ENCODE measurements around the gene PRKG1.
"Not testable (repeated sequence)": the region's sequence is repeated elsewhere in the genome, so short reads cannot be mapped to it uniquely, and the experiment has no call there.

Gene PRKG1

DNA sequence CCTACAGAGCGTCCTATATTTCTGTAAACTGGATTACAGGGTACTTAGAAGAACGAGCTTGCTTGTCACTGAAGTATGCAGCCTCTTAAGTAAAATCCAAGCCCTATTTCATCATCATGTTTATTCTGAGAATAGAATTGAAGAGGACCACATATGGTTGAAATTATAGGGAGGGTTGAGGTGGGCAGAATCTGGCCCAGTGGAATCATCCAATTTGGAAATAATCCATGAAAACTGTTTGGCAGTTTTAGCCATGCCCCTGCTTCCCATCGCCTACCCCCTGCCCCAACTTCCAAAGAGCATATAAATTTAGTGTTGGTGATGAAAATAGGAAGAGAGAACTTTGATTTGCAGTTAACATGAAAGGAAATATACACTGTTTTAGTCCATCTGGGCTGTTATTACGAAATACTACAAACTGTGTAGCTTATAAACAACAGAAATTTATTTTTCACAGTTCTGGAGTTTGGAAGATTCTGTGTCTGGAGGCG lies 150.4 kb downstream of the PRKG1 start:
- no peak for DNase-seq

DNA sequence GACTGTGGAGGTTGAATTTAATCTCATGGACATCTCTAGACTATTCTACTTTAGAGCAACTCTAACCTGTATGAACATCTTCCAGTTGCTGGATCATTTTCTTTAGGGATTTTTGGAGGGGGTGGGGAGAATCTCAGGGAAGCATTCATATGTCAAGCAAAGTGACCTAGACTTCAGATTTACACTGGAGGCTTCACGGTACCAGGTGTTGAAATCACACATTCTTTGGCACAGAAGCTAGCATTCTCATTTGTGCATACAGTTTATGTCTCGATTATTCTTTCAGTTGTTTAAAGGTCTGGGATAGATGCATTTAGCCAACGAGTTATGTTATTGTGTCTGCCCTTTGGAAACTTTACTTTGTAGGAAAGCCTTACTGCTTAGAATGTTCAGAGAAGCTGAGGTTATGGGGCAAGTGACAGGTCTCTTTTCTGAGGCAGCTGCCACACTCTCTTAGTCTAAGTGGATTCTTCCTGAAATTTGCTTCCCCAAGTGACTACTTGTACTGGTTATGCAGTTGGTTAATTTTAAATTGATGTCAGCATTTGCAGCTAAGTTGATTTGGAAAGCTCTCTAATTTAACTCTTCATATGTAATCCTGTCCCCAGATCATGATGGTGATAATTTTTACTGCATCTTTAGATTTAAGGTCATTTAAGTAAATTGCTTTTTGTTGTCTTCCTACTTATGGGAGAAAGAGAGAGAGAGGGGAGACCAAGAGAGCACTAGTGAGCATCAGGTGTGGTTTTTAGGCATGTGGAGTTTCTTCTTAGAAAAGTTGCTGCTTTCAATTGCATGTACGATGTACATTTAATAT lies 153.8 kb downstream of the PRKG1 start:
- no peak for DNase-seq

DNA sequence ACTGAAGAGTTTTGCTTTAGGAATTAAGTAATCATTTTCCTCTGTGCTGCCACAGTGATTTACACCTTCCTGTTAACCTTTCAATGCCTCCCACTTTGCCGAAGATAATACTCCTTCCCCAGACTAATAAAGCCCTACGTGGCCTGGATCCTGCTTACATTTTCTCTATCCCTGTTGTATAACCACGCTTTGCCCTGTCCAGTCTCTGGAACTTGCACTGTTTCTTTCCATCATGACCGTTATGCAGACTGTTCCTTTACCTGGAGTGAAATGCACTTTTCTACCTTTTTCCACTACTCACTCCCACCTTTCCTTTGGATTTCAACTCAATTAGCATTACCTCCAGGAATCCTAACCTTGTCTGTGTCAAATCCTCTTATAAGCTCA lies 154.4 kb downstream of the PRKG1 start:
- no peak for DNase-seq

DNA sequence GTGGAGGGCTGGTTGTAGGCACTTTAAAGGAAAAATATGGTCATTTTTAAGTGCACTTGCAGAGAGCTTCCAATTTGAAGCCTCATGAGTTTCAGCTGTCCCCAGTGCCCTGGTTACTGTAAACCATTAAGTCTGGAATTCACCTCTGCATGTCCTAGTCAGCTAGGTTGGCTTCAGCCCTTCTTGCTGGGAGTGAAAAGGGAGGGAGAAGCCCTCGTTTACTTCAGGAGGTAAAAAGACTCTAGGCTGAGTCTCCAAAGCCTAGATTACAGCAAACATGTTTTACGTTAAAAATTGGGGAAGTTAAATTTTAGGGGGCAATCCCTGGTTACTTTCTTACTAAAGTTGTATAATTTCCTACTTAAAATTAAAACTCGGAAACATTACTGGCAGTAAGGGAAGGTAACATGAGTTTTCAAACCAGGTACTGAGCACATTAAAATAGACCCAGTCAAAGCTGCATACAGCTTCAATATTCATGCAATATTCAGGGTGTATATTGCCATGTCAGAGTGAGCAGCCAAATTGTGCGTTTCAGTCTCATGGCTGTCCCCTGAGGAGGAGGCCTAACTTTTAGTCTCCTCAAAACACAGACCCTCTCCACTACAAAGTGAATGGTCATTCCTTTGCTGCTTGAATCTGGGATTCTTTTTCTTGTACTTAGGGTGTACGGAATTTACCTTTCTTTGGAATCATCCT lies 156.7 kb downstream of the PRKG1 start:
- no peak for DNase-seq

DNA sequence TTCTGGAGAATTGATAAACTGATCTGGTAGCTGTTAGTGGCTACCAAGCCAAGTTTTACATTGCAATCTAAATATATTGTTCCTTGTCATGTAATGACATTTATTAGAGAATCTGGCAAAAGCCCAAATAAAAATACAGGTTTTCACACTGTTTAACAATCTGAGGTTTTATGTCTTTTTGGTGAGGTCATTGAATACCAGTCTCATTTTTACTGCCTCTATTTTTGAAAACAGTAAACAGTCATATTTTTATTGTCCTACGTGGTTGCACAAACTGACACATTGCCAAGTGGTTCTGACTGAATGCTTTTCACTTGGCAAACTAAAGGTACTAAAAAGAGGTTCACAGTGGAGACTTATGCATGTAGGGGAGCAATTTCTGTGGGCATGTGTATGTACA lies 157.5 kb downstream of the PRKG1 start:
- DNase-seq, result peak in 1 of 56 donors; percentile 2

DNA sequence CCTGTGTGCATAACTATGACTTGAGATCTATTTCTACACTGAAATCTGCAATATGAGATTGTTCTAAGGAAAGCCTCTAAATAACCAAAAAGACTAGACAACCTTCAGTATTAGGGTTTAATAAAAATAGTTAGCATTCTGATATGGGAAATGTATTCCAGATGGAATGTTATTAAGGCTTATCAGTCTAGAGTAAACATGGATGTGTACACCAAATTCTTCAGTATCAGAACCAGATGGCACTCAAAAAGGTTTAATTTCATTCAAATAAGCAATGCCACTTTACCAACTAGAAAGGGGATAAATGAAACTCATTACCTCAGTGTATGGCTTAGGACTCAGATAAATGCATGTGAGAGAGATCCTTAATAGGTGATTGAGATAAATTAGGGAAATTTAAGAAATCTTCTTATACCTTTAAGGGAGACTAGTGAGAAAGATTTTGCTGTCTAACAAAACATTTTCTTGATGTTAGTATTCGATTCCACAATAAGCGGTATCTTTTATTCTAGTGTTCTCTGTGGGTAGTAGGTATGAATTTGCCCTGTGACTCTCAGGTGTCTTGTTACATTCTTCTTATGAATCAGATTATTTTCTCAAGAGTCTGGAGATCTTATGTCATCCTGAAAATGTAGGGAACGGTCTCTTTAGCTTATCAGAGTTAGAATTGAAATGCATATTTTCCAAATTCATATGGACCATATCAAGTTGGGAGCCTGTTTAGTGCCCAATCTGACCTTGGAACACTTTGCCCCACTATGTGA lies 159.2 kb downstream of the PRKG1 start:
- DNase-seq, result no peak

DNA sequence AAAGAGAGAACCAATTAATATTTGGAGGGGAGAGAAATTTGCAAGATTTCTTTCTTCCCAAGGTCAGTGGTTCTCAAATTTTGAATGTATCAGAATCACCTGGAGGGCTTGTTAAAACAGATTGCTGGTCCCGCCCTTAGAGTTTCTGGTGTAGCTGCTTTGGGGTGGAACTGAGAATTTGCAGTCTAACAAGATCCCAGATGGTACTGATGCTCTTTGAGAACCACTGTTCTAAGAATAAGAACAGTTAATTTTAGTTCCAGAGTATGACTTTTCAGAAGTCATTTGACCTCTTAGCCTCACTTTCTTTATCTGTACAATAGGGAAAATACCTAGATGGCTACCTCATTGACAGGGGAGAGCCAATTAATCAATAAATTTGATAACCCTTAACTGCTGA lies 161.6 kb downstream of the PRKG1 start:
- no peak for DNase-seq

DNA sequence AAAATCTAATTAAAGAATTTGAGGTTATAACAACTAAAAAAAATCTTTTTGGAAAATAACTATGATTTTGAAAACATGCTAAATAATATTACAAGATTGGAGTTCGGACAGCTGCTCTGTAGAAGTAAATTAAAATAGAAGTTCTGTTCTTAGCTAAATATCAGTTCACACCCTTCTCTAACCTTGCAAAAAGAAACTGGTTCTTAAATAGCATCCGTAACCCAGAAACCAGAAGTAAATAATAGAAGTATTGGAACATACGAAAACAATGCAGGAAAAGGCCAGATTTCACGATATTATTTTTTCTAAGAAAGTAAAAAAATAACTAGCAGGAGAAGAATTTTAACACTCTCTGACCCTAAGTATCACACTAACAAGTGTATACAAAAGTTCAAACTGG lies 164.7 kb downstream of the PRKG1 start:
- no peak for DNase-seq

DNA sequence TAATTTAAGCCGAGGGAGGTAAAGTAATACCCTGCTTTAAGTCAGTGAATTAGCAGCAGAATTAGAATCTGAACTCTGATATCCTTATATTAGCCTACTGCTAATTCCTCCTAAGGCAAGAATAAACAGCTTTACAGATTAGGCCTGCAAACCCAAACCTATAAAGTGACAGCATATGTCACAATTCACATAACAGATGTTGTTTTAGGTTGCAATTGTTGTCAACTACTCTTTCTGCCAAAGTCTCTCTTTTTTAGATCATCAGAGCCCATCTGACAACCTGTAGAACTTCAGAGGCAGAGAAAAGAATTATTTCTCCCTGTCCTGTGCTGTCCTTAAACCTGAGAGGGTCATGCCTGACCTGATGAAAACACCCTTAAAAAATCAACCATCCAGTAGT lies 167.2 kb downstream of the PRKG1 start:
- no peak for DNase-seq

DNA sequence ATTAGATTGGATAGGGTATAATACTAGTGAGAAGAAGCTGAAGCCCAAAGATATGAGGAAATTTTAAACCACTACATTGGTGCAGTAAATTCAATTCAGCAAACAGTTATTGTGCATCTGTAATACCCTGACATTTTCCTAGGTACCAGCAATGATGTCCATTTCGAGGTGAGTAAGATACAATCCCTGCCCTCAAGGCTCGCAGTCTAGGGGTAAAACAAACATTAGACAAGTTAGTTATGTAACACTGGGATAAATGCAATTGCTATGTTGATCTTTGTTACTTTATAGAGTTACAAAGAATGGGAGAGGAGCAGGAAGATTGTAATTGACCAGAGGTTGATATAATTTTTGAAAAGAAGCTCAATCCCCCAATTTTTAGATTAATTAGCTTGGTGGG lies 168.1 kb downstream of the PRKG1 start:
- DNase-seq, result no peak

DNA sequence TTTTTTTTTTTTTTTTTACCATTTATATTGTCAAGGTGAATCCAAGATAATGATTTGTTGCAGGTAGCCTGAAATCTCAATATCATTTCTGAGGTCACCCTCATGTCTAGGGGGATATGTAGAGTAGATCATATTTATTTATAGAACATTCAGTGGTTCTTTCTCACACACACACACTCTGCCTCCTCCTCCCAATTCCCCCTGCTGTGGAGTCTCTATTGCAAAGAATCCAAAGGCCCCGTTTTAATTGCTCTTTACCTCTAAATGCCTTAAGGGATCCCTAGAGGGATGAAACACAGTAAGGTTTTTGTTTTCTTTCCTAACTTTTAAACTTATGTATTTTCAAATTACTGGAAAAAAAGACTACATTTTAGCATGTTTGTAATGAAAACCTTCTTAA lies 170.0 kb downstream of the PRKG1 start:
- DNase-seq, result no peak

DNA sequence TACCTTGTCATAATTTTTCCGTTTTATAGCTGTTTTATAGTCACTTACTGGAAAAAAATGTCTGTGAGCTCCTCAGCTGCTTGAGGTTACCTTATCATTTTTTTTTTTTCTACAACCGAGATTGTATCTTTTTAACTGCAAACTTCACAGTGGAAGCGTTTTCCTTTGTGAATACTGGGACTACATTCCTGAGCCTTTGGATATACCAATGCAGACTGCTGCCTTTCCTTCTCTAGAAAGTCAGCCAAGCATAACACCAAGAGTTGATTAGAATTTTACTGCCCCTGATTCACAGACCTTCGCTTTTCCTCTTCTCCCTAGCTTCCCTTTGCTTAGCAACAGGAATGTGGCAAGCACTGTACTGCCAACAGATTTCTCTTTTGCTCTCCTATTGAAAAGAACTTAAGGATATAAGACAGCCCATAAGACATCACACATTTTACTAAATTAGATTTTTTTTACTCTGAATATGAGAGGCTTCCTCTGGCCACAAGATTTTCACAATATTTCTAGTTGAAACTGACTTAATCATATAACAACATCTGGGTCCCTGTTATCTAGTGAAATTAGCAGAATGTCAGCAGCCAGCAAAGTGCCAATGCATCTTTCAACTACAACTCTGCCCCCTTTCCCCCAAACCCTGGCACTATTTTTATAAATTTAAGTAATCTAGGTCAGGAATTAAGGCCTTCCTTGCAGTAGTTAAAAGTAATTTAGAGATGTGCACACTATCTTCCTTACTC lies 170.6 kb downstream of the PRKG1 start:
- no peak for DNase-seq

DNA sequence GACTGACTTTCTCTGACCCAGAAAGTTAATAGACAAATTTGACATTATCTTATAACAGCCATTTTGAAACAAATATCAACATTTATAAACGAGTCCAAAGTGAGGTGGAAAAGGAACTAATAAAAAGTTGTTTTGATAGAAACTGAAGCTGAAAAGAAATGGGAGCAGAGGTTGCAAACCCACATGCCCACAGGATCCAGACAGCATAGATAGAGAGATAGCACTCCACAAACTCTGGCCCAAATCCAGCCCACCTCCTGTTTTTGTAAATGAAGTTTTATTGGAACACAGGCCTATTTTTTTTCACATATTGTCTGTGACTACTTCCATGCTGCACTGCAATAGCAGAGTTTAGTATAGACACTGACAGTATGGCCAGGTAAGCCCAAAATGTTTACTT lies 171.9 kb downstream of the PRKG1 start:
- DNase-seq, result no peak

DNA sequence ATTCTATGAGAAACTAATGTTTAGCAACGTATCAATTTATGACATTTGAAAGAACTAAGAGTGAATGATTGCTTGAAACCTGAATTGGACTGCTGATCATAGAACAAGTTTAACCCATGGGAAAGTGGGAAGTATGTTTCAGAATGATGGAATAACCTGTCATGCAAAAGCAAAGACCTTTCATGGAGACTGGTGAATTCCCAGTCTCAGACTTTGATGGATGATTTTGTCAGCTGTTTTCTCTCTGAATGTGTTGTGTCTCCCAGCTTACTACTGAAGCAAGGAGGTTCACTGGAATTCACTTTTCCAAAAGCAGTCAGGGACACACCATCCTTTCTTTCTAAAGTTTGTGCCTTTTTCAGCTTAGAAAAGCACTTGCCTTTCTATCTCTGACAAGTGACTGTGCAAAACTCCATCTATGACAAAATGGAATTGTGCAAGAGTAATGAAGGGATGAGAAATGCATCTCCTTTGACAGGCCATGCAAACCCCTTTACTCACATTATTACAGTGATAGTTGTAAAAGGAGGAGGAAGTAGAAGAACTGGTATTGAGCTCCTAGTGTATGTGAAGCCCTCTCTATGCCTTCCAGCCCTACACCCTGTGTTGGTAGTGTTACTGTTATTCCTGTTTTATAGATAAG lies 176.1 kb downstream of the PRKG1 start:
- DNase-seq, result no peak

DNA sequence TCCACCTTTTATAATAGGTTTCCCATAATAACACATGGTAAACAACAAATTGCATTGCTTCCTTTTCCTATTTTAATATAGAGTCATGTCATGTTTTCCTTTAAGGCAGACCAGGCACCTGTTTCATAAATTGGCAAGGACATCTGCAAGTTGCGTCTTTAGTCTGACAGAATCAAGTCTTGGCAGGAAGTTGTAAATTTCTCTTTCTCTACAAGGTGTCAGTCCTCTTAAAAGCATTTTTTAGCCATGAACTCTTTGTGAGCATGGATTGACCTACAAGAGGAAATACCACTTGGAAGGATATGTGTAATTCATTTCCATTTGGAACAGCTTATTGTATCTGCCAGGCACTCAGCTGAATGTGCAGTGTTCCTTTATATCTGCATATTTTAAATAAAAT lies 176.8 kb downstream of the PRKG1 start:
- DNase-seq, result no peak

DNA sequence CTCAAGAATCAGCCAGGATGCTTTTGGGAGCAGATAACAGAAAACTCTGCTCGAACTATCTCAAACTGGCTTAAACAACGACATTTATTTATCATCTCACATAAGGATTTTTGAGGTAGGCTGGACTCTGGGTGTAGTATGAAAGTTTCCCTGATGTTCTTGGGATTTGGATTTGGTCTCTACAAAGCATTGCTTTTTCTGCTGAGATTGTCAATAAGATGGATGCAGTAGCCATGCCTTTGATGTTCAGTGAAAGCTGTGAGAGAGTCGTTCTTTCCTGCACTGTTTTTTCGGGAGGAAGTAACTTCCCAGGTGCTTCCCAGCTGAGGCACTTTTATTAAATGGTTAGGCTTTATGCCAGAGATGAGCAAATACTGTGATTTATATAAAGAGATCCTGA lies 181.1 kb downstream of the PRKG1 start:
- no peak for DNase-seq

DNA sequence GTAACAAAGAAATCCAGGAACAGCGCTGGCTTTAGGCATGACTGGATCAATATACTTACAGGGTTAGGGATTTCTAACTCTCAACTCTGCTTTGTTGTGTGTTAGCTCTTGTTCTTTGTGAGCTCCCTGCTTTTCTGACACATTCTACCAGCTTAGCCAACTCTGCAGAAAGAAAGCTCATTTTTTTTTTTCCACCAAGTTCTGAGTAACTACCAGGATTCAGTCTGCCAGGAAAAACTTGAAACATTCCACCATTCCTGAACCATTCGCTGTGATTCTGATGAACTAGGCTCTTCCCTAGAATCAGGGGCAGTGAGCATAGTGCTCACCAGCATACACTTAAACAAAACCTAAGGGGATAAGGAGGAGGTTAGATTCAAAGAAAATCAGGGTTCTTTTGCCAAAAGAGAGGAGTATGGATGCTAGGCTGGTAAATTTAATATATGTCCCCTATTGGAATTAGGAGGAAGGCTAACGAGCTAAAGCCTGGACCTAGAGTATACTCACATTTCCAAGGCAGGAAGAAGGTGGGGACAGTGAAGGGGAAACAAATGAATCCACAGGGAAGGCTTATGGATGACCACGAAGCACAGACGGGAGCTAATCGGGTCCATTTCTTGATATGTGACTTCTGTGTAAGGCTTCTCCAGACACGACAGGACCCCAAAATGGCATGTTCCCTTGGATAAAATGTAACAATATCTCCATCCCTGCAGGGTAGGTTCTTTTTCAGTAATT lies 183.4 kb downstream of the PRKG1 start:
- no peak for DNase-seq

DNA sequence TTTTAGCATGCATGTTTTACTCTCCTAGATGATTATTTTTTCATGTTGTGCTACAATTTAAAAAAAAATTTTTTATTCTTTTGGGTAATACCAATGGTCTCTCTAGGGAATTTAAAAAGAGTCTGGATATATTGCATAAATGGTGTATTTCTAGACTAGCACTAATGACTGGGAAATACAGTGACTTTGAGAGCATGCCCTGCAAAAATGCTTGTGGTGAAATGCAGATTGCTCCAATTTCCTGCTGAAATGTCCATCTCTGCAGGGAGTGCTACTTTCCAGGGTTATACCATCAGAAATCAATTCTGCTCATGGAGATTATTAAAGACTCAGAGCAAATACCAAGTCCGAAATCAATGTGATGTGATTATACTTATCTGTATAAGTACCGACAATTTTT lies 186.1 kb downstream of the PRKG1 start:
- no peak for DNase-seq

DNA sequence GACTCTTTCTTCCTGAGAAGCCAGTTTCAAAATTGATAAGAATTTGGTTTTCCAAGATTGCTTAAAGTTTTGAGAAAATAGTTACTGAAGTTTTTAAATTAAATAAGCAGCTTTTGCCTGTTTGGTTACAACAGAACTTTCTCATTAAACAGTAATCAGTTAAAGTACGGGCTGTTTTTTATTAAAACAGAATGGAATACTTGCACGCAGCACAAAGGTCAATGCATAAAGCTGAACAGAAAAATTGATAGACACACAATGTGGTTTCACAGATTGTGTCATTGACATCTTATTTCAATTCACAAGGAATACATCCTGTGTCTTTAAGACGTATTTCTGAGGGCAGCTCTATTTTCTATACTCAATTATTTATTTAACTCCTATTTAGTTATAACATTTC lies 192.2 kb downstream of the PRKG1 start:
- DNase-seq, result no peak

DNA sequence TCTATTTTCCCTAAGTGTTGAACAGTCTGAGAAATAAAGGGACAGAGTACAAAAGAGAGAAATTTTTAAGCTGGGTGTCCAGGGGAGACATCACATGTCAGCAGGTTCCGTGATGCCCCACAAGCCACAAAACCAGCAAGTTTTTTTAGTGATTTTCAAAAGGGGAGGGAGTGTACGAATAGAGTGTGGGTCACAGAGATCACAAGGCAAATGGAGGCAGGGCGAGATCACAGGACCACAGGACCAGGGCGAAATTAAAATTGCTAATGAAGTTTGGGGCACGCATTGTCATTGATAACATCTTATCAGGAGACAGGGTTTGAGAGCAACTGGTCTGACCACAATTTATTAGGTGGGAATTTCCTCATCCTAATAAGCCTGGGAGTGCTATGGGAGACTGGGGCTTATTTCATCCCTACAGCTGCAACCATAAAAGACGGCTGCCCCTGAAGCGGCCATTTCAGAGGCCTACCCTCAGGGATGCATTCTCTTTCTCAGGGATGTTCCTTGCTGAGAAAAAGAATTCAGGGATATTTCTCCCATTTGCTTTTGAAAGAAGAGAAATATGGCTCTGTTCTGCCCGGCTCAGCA lies 193.8 kb downstream of the PRKG1 start:
- DNase-seq, result not testable (repeated sequence)

Data from amygdala (tissue), 56 donors.